H9 (cell line): Measurements from ENCODE around the gene TMCO4. TPM values are rescaled to one million over a fixed set of nuclear protein-coding genes. Genes with fewer than 3 reads are reported as not detected.

ENCODE experiments used
- DNase-seq: peaks from one replicate; pipeline ENCODE4 v3.0.0-alpha.2; 2017
- H2AFZ ChIP-seq: one replicate; pipeline ENCODE4 v1.6.1; 2013; ENCODE audit warnings: mild to moderate bottlenecking, low read length, control low read depth, moderate library complexity
- H2AK5ac ChIP-seq: 2 replicates; pipeline ENCODE4 v1.6.1; 2013; ENCODE audit warnings: low read length, control low read depth, mixed read lengths; ENCODE audit not compliant: insufficient read length
- H2BK120ac ChIP-seq: one replicate; pipeline ENCODE4 v1.6.1; 2013; ENCODE audit warnings: low read depth, mild to moderate bottlenecking, low read length, control low read depth, inconsistent platforms; ENCODE audit not compliant: poor library complexity, severe bottlenecking
- H2BK12ac ChIP-seq: 2 replicates; pipeline ENCODE4 v1.6.1; 2013; ENCODE audit warnings: low read length, control low read depth, mixed read lengths, low read depth; ENCODE audit not compliant: insufficient read length
- H2BK15ac ChIP-seq: 2 replicates; pipeline ENCODE4 v1.6.1; 2013; ENCODE audit warnings: low read depth, low read length, control low read depth
- H2BK20ac ChIP-seq: one replicate; pipeline ENCODE4 v1.6.1; 2013; ENCODE audit warnings: low read depth, mild to moderate bottlenecking, low read length, control low read depth, inconsistent platforms; ENCODE audit not compliant: poor library complexity, severe bottlenecking
- H2BK5ac ChIP-seq: 2 replicates; pipeline ENCODE4 v1.6.1; 2013; ENCODE audit warnings: low read length, control low read depth, mixed read lengths; ENCODE audit not compliant: insufficient read length
- H3K14ac ChIP-seq: 2 replicates; pipeline ENCODE4 v1.6.1; 2013; ENCODE audit warnings: low read length, control low read depth; ENCODE audit not compliant: insufficient read depth
- H3K18ac ChIP-seq: 2 replicates; pipeline ENCODE4 v1.6.1; 2013; ENCODE audit warnings: low read depth, mild to moderate bottlenecking, mixed read lengths, low read length, control low read depth; ENCODE audit not compliant: insufficient read length
- H3K23ac ChIP-seq: 2 replicates; pipeline ENCODE4 v1.6.1; 2013; ENCODE audit warnings: low read length, control low read depth, mixed read lengths, low read depth; ENCODE audit not compliant: insufficient read length
- H3K23me2 ChIP-seq: 2 replicates; pipeline ENCODE4 v1.6.1; 2013; ENCODE audit warnings: low read depth, mild to moderate bottlenecking, mixed read lengths, low read length, control low read depth; ENCODE audit not compliant: insufficient read length, poor library complexity, severe bottlenecking
- H3K27ac ChIP-seq: 2 replicates; pipeline ENCODE4 v1.5.1; 2013; ENCODE audit warnings: low read length, control low read depth, mixed read lengths, low read depth; ENCODE audit not compliant: insufficient read length
- H3K27me3 ChIP-seq: 2 replicates; pipeline ENCODE4 v1.6.1; 2013; ENCODE audit warnings: low read length, control low read depth, inconsistent platforms; ENCODE audit not compliant: insufficient read depth
- H3K4ac ChIP-seq: 2 replicates; pipeline ENCODE4 v1.6.1; 2013; ENCODE audit warnings: low read depth, mild to moderate bottlenecking, control low read depth, inconsistent platforms, low read length, moderate library complexity
- H3K4me1 ChIP-seq: 2 replicates; pipeline ENCODE4 v1.6.1; 2013; ENCODE audit warnings: low read length, control low read depth, inconsistent platforms; ENCODE audit not compliant: insufficient read depth
- H3K4me2 ChIP-seq: 2 replicates; pipeline ENCODE4 v1.6.1; 2013; ENCODE audit warnings: low read length, control low read depth, mixed read lengths; ENCODE audit not compliant: insufficient read length, insufficient read depth
- H3K56ac ChIP-seq: 2 replicates; pipeline ENCODE4 v1.6.1; 2013; ENCODE audit warnings: low read depth, mild to moderate bottlenecking, mixed read lengths, low read length, control low read depth; ENCODE audit not compliant: insufficient read length
- H3K79me1 ChIP-seq: 2 replicates; pipeline ENCODE4 v1.6.1; 2013; ENCODE audit warnings: low read depth, mild to moderate bottlenecking, moderate library complexity, low read length, control low read depth, inconsistent platforms; ENCODE audit not compliant: insufficient read depth, poor library complexity, severe bottlenecking
- H3K79me2 ChIP-seq: 2 replicates; pipeline ENCODE4 v1.6.1; 2013; ENCODE audit warnings: low read length, control low read depth, inconsistent platforms; ENCODE audit not compliant: insufficient read depth
- H3K9ac ChIP-seq: 2 replicates; pipeline ENCODE4 v1.6.1; 2013; ENCODE audit warnings: low read length, control low read depth, mixed read lengths; ENCODE audit not compliant: insufficient read length; ENCODE audit errors: extremely low read depth
- H3K9me3 ChIP-seq: one replicate; pipeline ENCODE4 v1.6.1; 2013; ENCODE audit warnings: low read depth, low read length, inconsistent platforms; ENCODE audit not compliant: control insufficient read depth
- H3T11ph ChIP-seq: one replicate; pipeline ENCODE4 v1.6.1; 2013; ENCODE audit warnings: mild to moderate bottlenecking, low read length, control low read depth, inconsistent platforms
- H4K20me1 ChIP-seq: one replicate; pipeline ENCODE4 v1.6.1; 2013; ENCODE audit not compliant: control insufficient read depth, insufficient read length, insufficient read depth
- H4K5ac ChIP-seq: 2 replicates; pipeline ENCODE4 v1.6.1; 2013; ENCODE audit warnings: low read depth, mild to moderate bottlenecking, mixed read lengths, low read length, control low read depth; ENCODE audit not compliant: insufficient read length
- H4K8ac ChIP-seq: replicated peaks from 2 replicates; pipeline ENCODE4 v1.6.1; 2013; ENCODE audit warnings: low read length, control low read depth, mixed read lengths, low read depth; ENCODE audit not compliant: insufficient read length
- H4K91ac ChIP-seq: 2 replicates; pipeline ENCODE4 v1.6.1; 2013; ENCODE audit warnings: low read depth, mild to moderate bottlenecking, moderate library complexity, mixed read lengths, low read length, control low read depth; ENCODE audit not compliant: insufficient read length
- H3K27ac Mint-ChIP-seq, 3 experiments: 2 replicates in 2 of 3; 3 replicates in 1 of 3; pipeline ENCODE4 v1.8.0; 2020 to 2021; ENCODE audit warnings: mixed read lengths in 3 of 3, mild to moderate bottlenecking in 1 of 3, moderate library complexity in 1 of 3
- H3K27me3 Mint-ChIP-seq: 2 replicates; pipeline ENCODE4 v1.8.0; 2021; ENCODE audit warnings: low read depth, mild to moderate bottlenecking, moderate library complexity, mixed read lengths
- H3K36me3 Mint-ChIP-seq, 3 experiments: 2 replicates in 2 of 3; 3 replicates in 1 of 3; pipeline ENCODE4 v1.8.0; 2020 to 2021; ENCODE audit warnings: low read depth in 3 of 3, mixed read lengths in 3 of 3; ENCODE audit not compliant: insufficient read depth in 1 of 3
- H3K4me1 Mint-ChIP-seq, 2 experiments: 2 replicates each; pipeline ENCODE4 v1.8.0; 2020; ENCODE audit warnings: mixed read lengths in 2 of 2
- H3K4me3 Mint-ChIP-seq, 2 experiments: 2 replicates in 1 of 2; 3 replicates in 1 of 2; pipeline ENCODE4 v1.8.0; 2020 to 2021; ENCODE audit warnings: mild to moderate bottlenecking in 2 of 2, mixed read lengths in 2 of 2, moderate library complexity in 1 of 2
- H3K9me3 Mint-ChIP-seq, 2 experiments: 2 replicates in 1 of 2; 3 replicates in 1 of 2; pipeline ENCODE4 v1.8.0; 2020; ENCODE audit warnings: mild to moderate bottlenecking in 2 of 2, mixed read lengths in 2 of 2, moderate library complexity in 1 of 2
- CTCF ChIP-seq: fragments of 200-600 bp; sonication (generic); conservative IDR thresholded peaks from 3 replicates; pipeline ENCODE4 v1.8.0; 2021; ENCODE audit warnings: antibody characterized with exemption, mild to moderate bottlenecking
- WGBS: extraction: QIAGEN DNeasy Blood & Tissue Kit; methylation state at CpG from one replicate; pipeline ENCODE4 v1.1.7; 2013; ENCODE audit warnings: missing lambda C conversion rate, low lambda C conversion rate, mixed read lengths; ENCODE audit not compliant: insufficient read length; ENCODE audit errors: extremely low coverage; 5-methylcytosine and 5-hydroxymethylcytosine counted together
- total RNA-seq: library from RNA; stranded (reverse); gene quantifications from 2 replicates; pipeline ENCODE4 v1.2.1, GENCODE V29; 2021

Gene TMCO4
- total RNA-seq, 1 experiment from 2014 or later: 4.0 TPM

DNA sequence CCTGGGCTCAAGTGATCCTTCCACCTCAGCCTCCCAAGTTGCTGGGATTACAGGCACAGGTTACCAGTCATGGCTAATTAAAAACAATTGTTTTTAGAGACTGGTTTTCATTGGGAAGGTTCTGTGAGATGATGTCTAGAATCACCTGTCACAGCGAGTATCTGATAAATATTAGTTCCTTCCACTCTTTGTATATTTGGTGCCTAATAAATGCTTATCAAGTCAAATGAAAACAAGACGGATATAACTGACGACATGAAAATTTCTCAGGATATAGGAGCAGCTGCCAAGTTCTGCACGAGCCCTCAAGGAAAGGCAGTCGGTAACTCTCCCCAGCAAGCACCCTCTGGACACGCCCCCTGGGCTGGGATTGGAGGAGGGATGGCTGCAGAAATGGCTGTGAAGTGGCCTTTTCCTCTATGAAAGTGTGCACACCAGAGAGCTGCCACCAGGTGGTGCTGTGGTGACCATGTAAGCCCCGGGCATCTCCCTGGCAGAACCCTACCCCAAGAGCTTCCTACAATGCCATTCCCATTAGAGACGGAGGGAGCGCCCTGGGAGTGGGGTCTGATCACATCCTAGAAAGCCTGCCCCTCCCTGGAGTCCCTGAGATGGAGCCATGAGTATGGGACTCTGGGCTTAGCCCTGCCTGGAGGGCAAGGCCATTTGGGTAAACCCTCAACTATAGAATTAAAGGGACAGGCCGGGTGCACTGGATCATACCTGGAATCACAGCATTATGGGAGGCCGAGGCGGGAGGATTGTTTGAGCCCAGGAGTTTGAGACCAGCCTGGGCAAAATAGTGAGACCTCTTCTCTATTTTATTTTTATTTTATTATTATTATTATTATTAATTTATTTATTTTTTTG, 84.1 kb downstream of the TMCO4 start:
- no peak overlapping the region for H2BK15ac ChIP-seq
- Mint-ChIP-seq H3K36me3 (no peaks in the 10 kb centered on the region), H3K4me3 (no peak overlapping the region; a peak in 2 of 5 replicates), H3K4me1 (peaks cover 13 to 19% of the 10 kb centered on the region in 2 experiments), H3K27me3 (no peaks in the 10 kb centered on the region), H3K27ac (no peak overlapping the region), H3K9me3 (no peaks in the 10 kb centered on the region; a peak in 1 of 5 replicates)
- no peak overlapping the region for H4K5ac ChIP-seq
- H3K9ac ChIP-seq: no peak overlapping the region
- H4K91ac ChIP-seq: no peak overlapping the region
- no peak overlapping the region for H3K4ac ChIP-seq
- H3K27ac ChIP-seq: no peak overlapping the region
- no peak overlapping the region for H3K56ac ChIP-seq
- no peak overlapping the region for H2AK5ac ChIP-seq
- H3K9me3 ChIP-seq: no peaks in the 10 kb centered on the region
- no peaks in the 10 kb centered on the region for H4K20me1 ChIP-seq
- no peak overlapping the region for H3T11ph ChIP-seq
- no peaks in the 10 kb centered on the region for H3K27me3 ChIP-seq
- no peak overlapping the region for H2BK20ac ChIP-seq
- no peak overlapping the region for H3K23ac ChIP-seq
- peak; percentile 99 for DNase-seq
- WGBS: no CpG with 5 or more reads among the region's 12 CpGs
- no peaks in the 10 kb centered on the region for H3K4me1 ChIP-seq
- H2AFZ ChIP-seq: no peak overlapping the region
- H3K23me2 ChIP-seq: no peaks in the 10 kb centered on the region
- H2BK12ac ChIP-seq: no peak overlapping the region
- H3K4me2 ChIP-seq: no peak overlapping the region
- no peaks in the 10 kb centered on the region for H3K79me2 ChIP-seq
- no peak overlapping the region for H3K14ac ChIP-seq
- H2BK5ac ChIP-seq: no peak overlapping the region
- no peak overlapping the region for H2BK120ac ChIP-seq
- H3K18ac ChIP-seq: no peak overlapping the region
- H3K79me1 ChIP-seq: no peaks in the 10 kb centered on the region
- no peak overlapping the region for H4K8ac ChIP-seq
- TF ChIP-seq CTCF: peak; percentile 96
